A549 (cell line): Measurements from ENCODE around the gene SSBP3. TPM values are rescaled to one million over a fixed set of nuclear protein-coding genes. Genes with fewer than 3 reads are reported as not detected.

Source experiments
- ATAC-seq, 2 experiments: fragments of 200-7000 bp in 1 of 2; fragments of >200 bp in 1 of 2; cut with Nextera tagmentation in 1 of 2; cut with Tn5 transposase in 1 of 2; 3 replicates each; pipeline versions ENCODE4 v1.8.0 to v1.9.1; 2018 to 2020; ENCODE audit warnings: mild to moderate bottlenecking in 1 of 2, moderate library complexity in 1 of 2
- CTCF ChIA-PET: fragments of 300-600 bp; sonication (Branson Sonifier 250); formaldehyde crosslinking; extraction: SDS; loops from one replicate; lab custom pipeline; 2021; ENCODE audit warnings: antibody characterized with exemption, inconsistent platforms; lab: Yijun Ruan, JAX
- POLR2A ChIA-PET: fragments of 350-600 bp; formaldehyde crosslinking; extraction: SDS; loops from one replicate; lab custom pipeline; 2021; ENCODE audit warnings: antibody characterized with exemption, inconsistent platforms; lab: Yijun Ruan, JAX
- DNase-seq, 2 experiments: peaks; one replicate each; pipeline versions ENCODE4 v3.0.0 to v3.0.0-alpha.2; 2011 to 2016; ENCODE audit warnings: low read depth in 1 of 2, low spot score in 1 of 2
- FAIRE-seq: peaks from 2 replicates; lab custom pipeline; 2011; peaks lifted over from hg19 to GRCh38; lab: Jason Lieb, UNC
- H3K27ac ChIP-seq, 2 experiments: fragments of >200 bp; sonication (Bioruptor Twin); formaldehyde crosslinking; 3 replicates each; pipeline ENCODE4 v1.5.1; 2016 to 2017
- H3K4me1 ChIP-seq: fragments of >200 bp; sonication (Bioruptor Twin); formaldehyde crosslinking; 3 replicates; pipeline ENCODE4 v1.6.1; 2016
- H3K4me2 ChIP-seq: fragments of >200 bp; sonication (Bioruptor Twin); formaldehyde crosslinking; 3 replicates; pipeline ENCODE4 v1.6.1; 2016
- H3K4me3 ChIP-seq: fragments of >200 bp; sonication (Bioruptor Twin); formaldehyde crosslinking; 3 replicates; pipeline ENCODE4 v1.5.1; 2016
- H3K9me3 ChIP-seq: fragments of >200 bp; sonication (Bioruptor Twin); formaldehyde crosslinking; 3 replicates; pipeline ENCODE4 v1.6.1; 2016
- CTCF ChIP-seq: fragments of >200 bp; sonication (Bioruptor Twin); formaldehyde crosslinking; IDR thresholded peaks from 3 replicates; pipeline ENCODE4 v1.5.1; 2016
- E2F6 ChIP-seq: IDR thresholded peaks from 2 replicates; pipeline ENCODE4 v1.6.1; 2012; ENCODE audit warnings: low read depth, borderline replicate concordance
- EP300 ChIP-seq, 2 experiments: fragments of >200 bp; sonication (Bioruptor Twin); formaldehyde crosslinking; IDR thresholded peaks; 2 replicates in 1 of 2; 3 replicates in 1 of 2; pipeline ENCODE4 v1.6.1; 2016 to 2017
- FOSB ChIP-seq: fragments of 250-450 bp; sonication (Bioruptor Pico); IDR thresholded peaks from 2 replicates; pipeline ENCODE4 v1.5.0; 2020; ENCODE audit warnings: mild to moderate bottlenecking, moderate library complexity
- FOSL2 ChIP-seq, 2 experiments: fragments of 450-650 bp in 1 of 2; fragments of >200 bp in 1 of 2; sonication (Bioruptor Twin) in 1 of 2; formaldehyde crosslinking; IDR thresholded peaks; 2 replicates each; pipeline versions ENCODE4 v1.5.0 to v1.6.1; 2016 to 2020; ENCODE audit warnings: mild to moderate bottlenecking in 1 of 2, moderate library complexity in 1 of 2
- HEYL ChIP-seq: fragments of 250-450 bp; sonication (Bioruptor Pico); IDR thresholded peaks from 2 replicates; pipeline ENCODE4 v1.8.0; 2021; ENCODE audit warnings: mild to moderate bottlenecking, moderate library complexity
- JUN ChIP-seq, 2 experiments: fragments of >200 bp; sonication (Bioruptor Twin); formaldehyde crosslinking; IDR thresholded peaks; 2 replicates in 1 of 2; 3 replicates in 1 of 2; pipeline ENCODE4 v1.6.1; 2016 to 2017
- JUNB ChIP-seq: fragments of >200 bp; sonication (Bioruptor Twin); formaldehyde crosslinking; IDR thresholded peaks from 2 replicates; pipeline ENCODE4 v1.6.1; 2016
- MAX ChIP-seq: IDR thresholded peaks from 2 replicates; pipeline ENCODE4 v1.6.1; 2012
- NFE2L2 ChIP-seq: fragments of 150-350 bp; conservative IDR thresholded peaks from 2 replicates; pipeline ENCODE4 v1.6.1; 2014; ENCODE audit warnings: low read length
- NPAS2 ChIP-seq: fragments of 250-450 bp; sonication (Bioruptor Pico); IDR thresholded peaks from 2 replicates; pipeline ENCODE4 v1.8.0; 2022; ENCODE audit warnings: mild to moderate bottlenecking, moderate library complexity, borderline replicate concordance
- PHF8 ChIP-seq: fragments of 200-600 bp; sonication (generic); IDR thresholded peaks from 2 replicates; pipeline ENCODE4 v1.6.1; 2016; ENCODE audit warnings: low read depth, mild to moderate bottlenecking, antibody characterized with exemption, moderate library complexity, borderline replicate concordance
- SMC3 ChIP-seq: fragments of >200 bp; sonication (Bioruptor Twin); formaldehyde crosslinking; IDR thresholded peaks from 3 replicates; pipeline ENCODE4 v1.6.1; 2018; ENCODE audit warnings: inconsistent platforms
- USF2 ChIP-seq: fragments of 450-650 bp; IDR thresholded peaks from 2 replicates; pipeline ENCODE4 v1.6.1; 2014; ENCODE audit warnings: antibody characterized with exemption
- ZC3H11A ChIP-seq: fragments of 450-650 bp; IDR thresholded peaks from 2 replicates; pipeline ENCODE4 v1.6.1; 2014; ENCODE audit warnings: antibody characterized with exemption, mild to moderate bottlenecking
- WGBS: methylation state at CpG from one replicate; pipeline ENCODE4 v1.1.6; 2017; ENCODE audit errors: missing lambda C conversion rate; 5-methylcytosine and 5-hydroxymethylcytosine counted together
- polyA plus RNA-seq, 4 experiments: library from polyadenylated mRNA; depleted of rRNA in 3 of 4; stranded (reverse); fragments of >200 nt; fragmentation: RNase III in 1 of 4; extraction: RNeasy Plus Mini Kit Qiagen cat#74134 plus additional on column Dnase treatment in 1 of 4; gene quantifications; 2 replicates in 3 of 4; 3 replicates in 1 of 4; pipeline ENCODE4 v1.2.3, GENCODE V29; 2011 to 2017

Gene SSBP3
- polyA plus RNA-seq, 2 of the 4 experiments (the other 2 are of a cell fraction), result 7.2 to 9.1 TPM

GRCh38 chr1:54408147-54409066 is 2.2 kb upstream of the SSBP3 start:
- TF ChIP-seq NPAS2, result no peak
- TF ChIP-seq JUNB, result 0 out of 2 replicates have a peak, but pooled peaks have one; percentile 47
- TF ChIP-seq FOSL2 (IDR thresholded peaks at IDR 0.05), result peak; percentile 30; the same call in 1 of the 2 replicates
- TF ChIP-seq FOSL2 (CRISPR knock-in tag; IDR thresholded peaks at IDR 0.05), result peak; percentile 79
- H3K4me2 ChIP-seq, result peak overlapping the region; percentile 95
- WGBS, result 33% methylated on average over 8 of the region's 9 CpGs
- H3K9me3 ChIP-seq, result no peaks in the 10 kb centered on the region
- H3K27ac ChIP-seq, result peak overlapping the region; percentile 74 to 99
- DNase-seq (peak; percentile 67 to 74), ATAC-seq (peak in 1 of 2 experiments; percentile 68; a peak in 3 of 6 replicates), FAIRE-seq (no peak)
- ChIA-PET POLR2A (interaction anchor here (0.6 to 2.3 kb wide), 5 partner anchors 67 to 208 kb away, joined by 3 to 17 read pairs (median 7); partner anchors contain the start of genes CYB5RL and MRPL37), CTCF (interaction anchor here (2.5 kb wide), 1 partner anchor 81 kb away, joined by 27 read pairs; no protein-coding TSS in a partner anchor)
- peak overlapping the region; percentile 94; the same call in 2 of the 3 replicates for H3K4me3 ChIP-seq
- H3K4me1 ChIP-seq, result peaks cover 19% of the 10 kb centered on the region

GRCh38 chr1:54407404-54408146 is 1.4 kb upstream of the SSBP3 start:
- peak overlapping the region; percentile 95 for H3K4me2 ChIP-seq
- POLR2A ChIA-PET, result interaction anchor here (0.6 to 2.3 kb wide), 4 partner anchors 68 to 208 kb away, joined by 3 to 17 read pairs (median 10); partner anchors contain the start of genes CYB5RL and MRPL37
- H3K9me3 ChIP-seq, result no peaks in the 10 kb centered on the region
- DNase-seq, result peak; percentile 83 to 90
- ATAC-seq, result peak; percentile 59 to 77; a peak in 5 of 6 replicates
- WGBS, result 9% methylated on average over 15 of the region's 15 CpGs
- CTCF ChIA-PET, result interaction anchor here (0.6 to 2.5 kb wide), 4 partner anchors 47 to 529 kb away, joined by 3 to 27 read pairs (median 3); no protein-coding TSS in a partner anchor
- H3K27ac ChIP-seq, result peak overlapping the region; percentile 74 to 99
- TF ChIP-seq EP300 (IDR thresholded peaks at IDR 0.05), result no peak
- TF ChIP-seq JUN (IDR thresholded peaks at IDR 0.05), result peak in 1 of 2 experiments; percentile 18; a peak in 2 of 5 replicates
- peak; percentile 67; the same call in 1 of the 2 replicates for TF ChIP-seq MAX
- 0 out of 3 replicates have a peak, but pooled peaks have one; percentile 16 for TF ChIP-seq SMC3
- TF ChIP-seq CTCF, result no peak
- TF ChIP-seq, all 56 proteins: peak for 3
- no peak for FAIRE-seq
- Histone ChIP-seq H3K4me3 (peak overlapping the region; percentile 94), H3K4me1 (peaks cover 19% of the 10 kb centered on the region)

GRCh38 chr1:54407154-54407403 is 885 bp upstream of the SSBP3 start:
- ATAC-seq, result peak in 1 of 2 experiments; percentile 13; a peak in 3 of 6 replicates
- CTCF ChIA-PET, result interaction anchor here (0.6 to 2.5 kb wide), 4 partner anchors 46 to 528 kb away, joined by 3 to 27 read pairs (median 3); no protein-coding TSS in a partner anchor

More at GRCh38 chr1:54407154-54407403, 885 bp upstream of the SSBP3 start:
- Histone ChIP-seq H3K4me2 (peak overlapping the region; percentile 95), H3K9me3 (no peaks in the 10 kb centered on the region), H3K4me3 (peak overlapping the region; percentile 94), H3K27ac (peak overlapping the region; percentile 74 to 99), H3K4me1 (peaks cover 19% of the 10 kb centered on the region)
- 0% methylated on average over 11 of the region's 12 CpGs for WGBS
- no peak for TF ChIP-seq SMC3
- no peak for TF ChIP-seq JUNB
- no peak for TF ChIP-seq HEYL (CRISPR knock-in tag)
- no peak for TF ChIP-seq FOSB (CRISPR knock-in tag)
- no peak for TF ChIP-seq NFE2L2
- TF ChIP-seq ZC3H11A, result no peak
- TF ChIP-seq PHF8, result no peak
- no peak for TF ChIP-seq USF2
- TF ChIP-seq E2F6, result no peak
- DNase-seq (no peak), FAIRE-seq (no peak)
- POLR2A ChIA-PET, result interaction anchor here (0.6 to 2.3 kb wide), 4 partner anchors 80 to 207 kb away, joined by 3 to 17 read pairs (median 10); partner anchors contain the start of genes CYB5RL and MRPL37
